ENCODE results near the gene KNSTRN. TPM values are rescaled to one million over a fixed set of nuclear protein-coding genes. Genes with fewer than 3 reads are reported as not detected.

Gene KNSTRN
- total RNA-seq, 2 donors from 2014 or later = 6.7 to 10.8 TPM

DNA sequence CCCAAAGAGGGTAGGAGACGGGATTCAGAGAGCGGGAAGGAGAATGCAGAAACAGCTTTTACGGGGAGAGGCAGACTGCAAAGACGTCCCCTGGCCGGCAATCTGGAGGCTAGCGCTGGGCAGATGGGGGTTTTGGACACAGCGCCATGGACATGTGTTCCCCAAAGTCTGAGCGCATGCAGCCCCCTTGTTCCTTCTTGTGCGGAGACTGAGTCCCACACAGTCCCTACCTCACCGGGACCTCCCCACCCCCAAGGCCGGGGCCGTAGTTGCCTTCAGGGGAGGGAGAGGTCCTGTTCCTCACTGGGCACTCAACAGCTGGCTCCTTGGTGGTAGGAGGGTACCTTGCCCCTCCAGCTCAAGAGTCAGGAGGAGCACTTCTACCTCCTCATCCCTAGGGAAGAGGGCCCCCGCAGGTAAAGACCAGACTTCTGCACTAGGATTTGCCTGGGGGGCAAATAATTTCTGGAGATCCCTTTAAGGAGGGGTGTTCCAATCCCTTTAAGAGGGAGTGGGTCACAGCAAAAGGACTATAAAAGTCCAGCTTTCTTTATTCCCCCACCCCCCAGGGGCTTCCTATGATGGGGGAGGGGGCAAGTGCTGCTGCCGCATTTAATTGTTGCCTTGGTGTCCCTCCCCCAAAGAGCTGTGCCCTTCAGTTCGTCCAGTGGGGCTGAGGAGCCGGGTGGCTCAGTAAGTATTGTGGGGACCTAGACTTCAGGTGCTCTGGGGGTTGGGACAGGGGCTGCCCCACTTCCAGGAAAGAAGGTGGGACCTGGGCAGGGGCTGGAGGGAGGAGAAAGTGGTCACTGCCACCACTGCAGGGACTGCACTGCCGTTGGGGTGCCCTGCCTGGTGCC is 54.6 kb downstream of the KNSTRN start:
- no peak for ATAC-seq
- intact Hi-C loops (cut with DNase I, micrococcal nuclease) = no loop called here
- no peak for DNase-seq

GRCh38 chr15:40437752-40438687 is 55.5 kb downstream of the KNSTRN start:
- intact Hi-C loops (cut with DNase I, micrococcal nuclease) = no loop called here
- DNase-seq (peak in 1 of 2 donors; percentile 13), ATAC-seq (no peak)

DNA sequence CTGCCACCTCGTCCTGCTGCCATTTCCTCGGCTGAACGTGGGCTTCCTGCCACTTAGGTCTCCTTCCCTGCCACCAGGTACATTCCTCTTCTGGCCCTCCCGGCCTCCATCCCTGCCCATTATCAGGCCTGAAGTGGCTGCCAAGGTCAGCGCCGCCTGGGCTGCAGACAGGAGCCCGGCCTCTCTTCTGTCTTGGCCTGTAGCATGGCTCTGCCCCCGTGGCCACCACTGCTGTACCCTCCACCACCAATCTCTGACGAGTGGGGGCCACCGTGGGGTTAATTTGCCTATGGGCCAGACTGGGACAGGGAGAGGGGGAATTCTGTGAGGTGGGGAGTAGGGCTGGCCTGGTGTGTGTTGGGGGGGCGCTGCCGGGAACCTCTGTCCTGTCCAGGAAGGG is 56.2 kb downstream of the KNSTRN start:
- DNase-seq = no peak
- intact Hi-C loops (cut with DNase I, micrococcal nuclease) = no loop called here
- no peak for ATAC-seq

GRCh38 chr15:40439461-40439959 is 57.0 kb downstream of the KNSTRN start:
- intact Hi-C loops (cut with DNase I, micrococcal nuclease) = no loop called here
- peak; percentile 14 for ATAC-seq
- DNase-seq = peak; percentile 41 to 43

DNA sequence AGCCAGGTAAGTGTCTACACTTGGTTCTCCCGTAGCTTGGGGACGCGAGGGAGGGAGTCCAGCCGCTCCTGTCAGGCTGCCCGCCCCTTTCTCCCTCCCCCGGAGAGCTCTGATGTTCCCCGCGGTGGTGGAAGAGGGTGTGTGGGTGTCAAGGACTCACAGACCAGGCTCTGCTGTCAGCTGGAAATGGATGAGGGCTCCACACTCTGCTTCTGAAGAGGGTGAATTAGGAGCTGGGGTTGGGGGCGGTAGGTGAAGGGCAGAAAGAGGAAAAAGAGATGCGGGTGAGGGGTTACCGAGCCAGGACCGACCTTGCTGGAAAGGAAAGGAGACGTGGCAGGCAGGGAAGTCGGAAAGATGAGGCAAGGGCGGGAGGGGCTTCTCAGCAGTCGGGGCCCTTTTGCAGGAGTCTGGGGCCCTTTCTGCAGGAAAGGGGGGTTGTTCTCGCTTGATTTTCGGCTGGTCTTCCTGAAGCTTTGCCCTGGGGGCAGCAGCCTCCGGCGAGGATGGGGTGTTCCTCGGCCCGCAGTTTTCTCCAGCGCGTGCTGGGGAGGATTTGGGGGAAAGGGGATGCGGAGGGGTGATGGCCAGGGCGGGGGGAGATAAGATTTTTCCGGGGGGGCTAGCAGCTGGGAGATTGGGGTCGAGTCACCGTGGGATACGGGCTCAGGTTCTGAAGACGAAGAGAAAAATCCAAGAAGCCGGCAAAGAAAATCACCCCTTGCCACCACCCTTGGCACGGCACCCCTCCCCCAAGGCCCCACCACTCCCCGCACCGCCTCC is 57.6 kb downstream of the KNSTRN start:
- ATAC-seq (peak; percentile 38), DNase-seq (peak; percentile 65 to 66)
- intact Hi-C loops (cut with DNase I, micrococcal nuclease) = no loop called here

- intact Hi-C loops (cut with DNase I, micrococcal nuclease) = no loop called here
- peak; percentile 75 for ATAC-seq
- DNase-seq = peak; percentile 98
These were observed 58.4 kb downstream of the KNSTRN start, which contains the start of gene BAHD1 for GRCh38 chr15:40440743-40441564. Gene BAHD1, plus strand, starts transcription at chr15:40440953. Its CDS starts 17,512 bp downstream, at chr15:40458465.

DNA sequence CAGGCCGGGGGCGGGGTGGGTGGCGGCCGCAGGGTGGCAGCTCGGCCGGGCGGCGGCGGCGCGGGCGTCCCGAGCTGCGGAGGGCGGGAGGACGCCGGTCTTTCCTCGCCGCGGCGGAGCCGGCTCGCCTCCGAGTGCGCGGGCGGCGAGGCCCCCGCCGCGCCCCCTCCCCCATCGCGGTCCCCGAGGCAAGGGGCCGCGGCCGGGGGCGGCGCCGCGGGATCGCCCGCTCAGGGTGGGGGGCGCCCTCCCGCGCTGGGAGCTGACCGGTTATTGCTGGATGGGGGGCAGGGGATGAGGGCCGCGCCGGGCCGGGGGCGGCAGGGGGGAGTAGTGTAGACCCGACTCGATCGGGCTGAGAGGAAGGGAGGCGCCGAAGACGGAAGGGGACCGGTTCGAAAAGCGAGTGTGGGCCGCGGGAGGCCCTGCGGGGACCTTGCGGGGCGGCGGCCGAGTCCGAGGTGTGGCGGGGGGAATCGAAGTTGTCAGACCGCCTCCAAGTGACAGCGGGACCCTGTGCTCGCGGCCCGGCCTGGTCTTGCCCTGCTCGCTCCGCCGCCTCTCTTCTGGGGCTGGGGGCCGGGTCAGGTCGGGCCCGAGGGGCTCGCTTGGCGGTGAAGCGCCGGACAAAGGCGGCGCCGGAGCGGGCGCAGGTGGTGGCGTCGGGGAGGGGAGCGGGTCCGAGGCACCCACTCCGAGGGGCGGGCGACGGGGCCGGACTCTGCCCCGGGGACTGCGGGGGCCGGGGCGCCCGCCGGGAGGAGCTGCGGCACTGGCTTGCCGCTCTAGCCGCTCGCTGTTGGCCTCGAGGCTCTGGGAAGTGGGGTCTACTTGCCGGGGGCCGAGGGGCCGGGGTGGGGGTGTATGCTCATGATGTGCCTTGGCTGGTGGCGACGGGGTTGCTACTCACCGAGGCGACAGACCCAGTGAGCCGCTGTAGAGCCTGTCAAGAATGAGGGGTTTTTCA is 59.3 kb downstream of the KNSTRN start:
- peak; percentile 18 for ATAC-seq
- DNase-seq = peak; percentile 40 to 50
- intact Hi-C loops (cut with DNase I, micrococcal nuclease) = no loop called here

GRCh38 chr15:40443255-40443654 is 60.7 kb downstream of the KNSTRN start:
- ATAC-seq = no peak
- DNase-seq = no peak
- intact Hi-C loops (cut with DNase I, micrococcal nuclease) = no loop called here

DNA sequence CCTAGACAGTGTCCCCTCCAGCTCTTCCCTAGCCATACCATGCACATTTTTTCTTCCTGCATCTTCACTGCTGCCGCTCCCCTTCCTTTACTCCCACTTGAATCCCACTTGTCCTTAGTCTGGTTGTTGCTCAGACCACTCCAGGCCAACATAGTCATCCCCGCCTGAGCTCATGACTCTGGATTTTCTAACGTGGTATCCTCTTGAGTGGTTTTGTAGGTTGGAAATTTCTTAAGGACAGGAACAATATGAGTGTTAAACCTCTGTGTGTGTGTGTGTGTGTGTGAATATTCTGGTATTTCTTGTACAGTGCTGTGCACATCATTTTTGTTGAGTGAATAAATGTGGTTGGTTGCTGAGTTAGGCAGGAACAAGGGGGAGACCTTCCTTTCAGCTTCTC is 61.3 kb downstream of the KNSTRN start:
- intact Hi-C loops (cut with DNase I, micrococcal nuclease) = no loop called here
- ATAC-seq = no peak
- DNase-seq = no peak

Other genes starting within 250 kb of the KNSTRN start
- 10 to 100 TPM in 1 of 2 donors, 1 to 10 TPM in 1; 2.9 to 10.4 TPM for gene BUB1B, start 221.7 kb upstream of the KNSTRN start, total RNA-seq
- gene PAK6, start 143.7 kb upstream of the KNSTRN start, total RNA-seq = 1 to 10 TPM; 2.5 to 3.2 TPM
- gene ANKRD63, start 99.7 kb upstream of the KNSTRN start, total RNA-seq = not detected
- gene PLCB2, start 74.8 kb upstream of the KNSTRN start, total RNA-seq = 10 to 100 TPM in 1 of 2 donors, 1 to 10 TPM in 1; 6.0 to 11.2 TPM
- gene INAFM2, start 59.0 kb upstream of the KNSTRN start, total RNA-seq = 10 to 100 TPM; 18.1 to 26.9 TPM
- gene CCDC9B, start 41.8 kb upstream of the KNSTRN start, total RNA-seq = 10 to 100 TPM; 28.1 to 43.5 TPM
- gene PHGR1, start 31.7 kb upstream of the KNSTRN start, total RNA-seq = 1,000 to 10,000 TPM; 3,013 to 3,634 TPM
- gene DISP2, start 24.5 kb upstream of the KNSTRN start, total RNA-seq = 10 to 100 TPM in 1 of 2 donors, 1 to 10 TPM in 1; 8.3 to 13.7 TPM
- gene IVD, start 23.1 kb downstream of the KNSTRN start, total RNA-seq = 10 to 100 TPM; 68.8 to 71.5 TPM
- 10 to 100 TPM; 20.9 to 27.2 TPM for gene BAHD1, start 58.2 kb downstream of the KNSTRN start, total RNA-seq
- 1 to 10 TPM; 2.5 to 5.1 TPM for gene CHST14, start 88.3 kb downstream of the KNSTRN start, total RNA-seq
- gene CCDC32, start 182.3 kb downstream of the KNSTRN start, total RNA-seq = 10 to 100 TPM; 22.6 to 25.0 TPM
- gene RPUSD2, start 186.6 kb downstream of the KNSTRN start, total RNA-seq = 1 to 10 TPM; 9.0 to 9.9 TPM
- gene KNL1, start 211.5 kb downstream of the KNSTRN start, total RNA-seq = 1 to 10 TPM; 2.4 to 8.0 TPM

Data from left colon (tissue), 2 donors.